ENCODE results near the gene NTMT1. TPM values are rescaled to one million over a fixed set of nuclear protein-coding genes. Genes with fewer than 3 reads are reported as not detected.
A peak's percentile ranks its signal among the peaks of the same experiment; 100 is the strongest.

The NTMT1 gene
- total RNA-seq, 1 experiment from 2014 or later, result 84.8 TPM

- H4K20me1 ChIP-seq (ENCODE audit: insufficient read depth), result no peaks in the 10 kb centered on the region
- H3K4me1 ChIP-seq (ENCODE audit: control insufficient read depth in 1 of 2, insufficient read depth in 2 of 2, low read length in 2 of 2), result peaks cover 81 to 94% of the 10 kb centered on the region in 2 experiments
- ChIA-PET RAD21 (ENCODE audit: low non-redundant PET in 1 of 2, low total read pairs in 2 of 2, uncharacterized antibody in 2 of 2, unreplicated experiment in 2 of 2) (no interaction called here), CTCF (no interaction called here), POLR2A (interaction anchor here (1.2 to 4.8 kb wide), 8 partner anchors 9 to 464 kb away, joined by 4 to 34 read pairs (median 7); partner anchors contain the start of gene NTMT1)
- peak overlapping the region; percentile 61 for H3K9ac ChIP-seq (ENCODE audit: low read length)
- intact Hi-C loops (cut with micrococcal nuclease), result loop anchor here (2.0 kb wide), 2 partner anchors 36 to 272 kb away; no protein-coding TSS in a partner anchor
- H3K79me2 ChIP-seq (ENCODE audit: insufficient read depth, low read length), result no peaks in the 10 kb centered on the region; the same call in 1 of the 2 replicates
- H3K9me3 ChIP-seq (ENCODE audit: control insufficient read depth in 1 of 2, insufficient read depth in 1 of 2, low read depth in 1 of 2, low read length in 2 of 2), result no peaks in the 10 kb centered on the region
- peak overlapping the region; percentile 7 to 8; a peak in 1 of 4 replicates for H3K4me3 ChIP-seq (replicated peaks in 1 of 2; ENCODE audit: low read depth in 1 of 2, low read length in 2 of 2)
- no peaks in the 10 kb centered on the region for H3K27me3 ChIP-seq (ENCODE audit: insufficient read depth, low read length)
- peak overlapping the region; percentile 92 for H3K4me2 ChIP-seq (ENCODE audit: low read length)
- BruUV-seq (replicated peaks), result TSS peak; percentile 83
- no peaks in the 10 kb centered on the region for H3K9me2 ChIP-seq (ENCODE audit: insufficient read depth)
- H3K27ac ChIP-seq (ENCODE audit: low read depth, low read length), result peak overlapping the region; percentile 96
- ATAC-seq (no peak), DNase-seq (ENCODE audit: low read depth, low spot score) (no peak)
- no peak for TF ChIP-seq ZFX (IDR thresholded peaks at IDR 0.05)
- TF ChIP-seq EGR1 (IDR thresholded peaks at IDR 0.05; ENCODE audit: low read depth), result no peak
- TF ChIP-seq FOSL1 (IDR thresholded peaks at IDR 0.05; ENCODE audit: low read depth), result no peak
- TF ChIP-seq ATF3 (IDR thresholded peaks at IDR 0.05), result no peak
- no peak for TF ChIP-seq MAX (IDR thresholded peaks at IDR 0.05)
- no peak for TF ChIP-seq SRF (IDR thresholded peaks at IDR 0.05; ENCODE audit: low read depth)
- H3K36me3 ChIP-seq (ENCODE audit: control insufficient read depth in 1 of 2, insufficient read depth in 2 of 2, low read length in 2 of 2), result no peaks in the 10 kb centered on the region
- H2AFZ ChIP-seq (ENCODE audit: low read depth, low read length, poor library complexity, severe bottlenecking), result no peak overlapping the region
Observed at GRCh38 chr9:129607027-129607387, 19.0 kb upstream of the NTMT1 start.

GRCh38 chr9:129608561-129609481, 17.1 kb upstream of the NTMT1 start:
- Histone ChIP-seq H3K27me3 (ENCODE audit: insufficient read depth, low read length) (no peaks in the 10 kb centered on the region), H3K27ac (ENCODE audit: low read depth, low read length) (peak overlapping the region; percentile 96), H3K9me2 (ENCODE audit: insufficient read depth) (no peaks in the 10 kb centered on the region), H4K20me1 (ENCODE audit: insufficient read depth) (no peaks in the 10 kb centered on the region), H3K9ac (ENCODE audit: low read length) (peak overlapping the region; percentile 61), H3K4me1 (ENCODE audit: control insufficient read depth in 1 of 2, insufficient read depth in 2 of 2, low read length in 2 of 2) (peaks cover 75 to 94% of the 10 kb centered on the region in 2 experiments), H3K4me2 (ENCODE audit: low read length) (peak overlapping the region; percentile 92), H3K9me3 (ENCODE audit: control insufficient read depth in 1 of 2, insufficient read depth in 1 of 2, low read depth in 1 of 2, low read length in 2 of 2) (no peaks in the 10 kb centered on the region), H3K4me3 (replicated peaks in 1 of 2; ENCODE audit: low read depth in 1 of 2, low read length in 2 of 2) (peak overlapping the region; percentile 30 to 45), H2AFZ (ENCODE audit: low read depth, low read length, poor library complexity, severe bottlenecking) (no peak overlapping the region), H3K79me2 (ENCODE audit: insufficient read depth, low read length) (no peaks in the 10 kb centered on the region; the same call in 1 of the 2 replicates), H3K36me3 (ENCODE audit: control insufficient read depth in 1 of 2, insufficient read depth in 2 of 2, low read length in 2 of 2) (no peaks in the 10 kb centered on the region)
- intact Hi-C loops (cut with micrococcal nuclease), result no loop called here
- ChIA-PET CTCF (interaction anchor here (0.6 to 2.7 kb wide), 9 partner anchors 8 to 477 kb away, joined by 3 to 18 read pairs (median 5); no protein-coding TSS in a partner anchor), RAD21 (ENCODE audit: low non-redundant PET in 1 of 2, low total read pairs in 2 of 2, uncharacterized antibody in 2 of 2, unreplicated experiment in 2 of 2) (interaction anchor here (0.6 to 1.6 kb wide), 7 partner anchors 12 to 332 kb away, joined by 3 to 7 read pairs (median 3); no protein-coding TSS in a partner anchor), POLR2A (interaction anchor here (0.6 to 4.8 kb wide), 24 partner anchors 11 to 1270 kb away, joined by 3 to 34 read pairs (median 6); partner anchors contain the start of gene IER5L)
- BruUV-seq (replicated peaks), result no TSS peak
- ATAC-seq (peak; percentile 8; the same call in 1 of the 2 replicates), DNase-seq (ENCODE audit: low read depth, low spot score) (no peak)
- TF ChIP-seq EZH2 (IDR thresholded peaks at IDR 0.05) (no peak), TCF7L2 (IDR thresholded peaks at IDR 0.05; ENCODE audit: borderline replicate concordance, extremely low read depth, insufficient read depth, insufficient read length) (peak; percentile 42)

All from HCT116 (cell line).